HG03575 (cell line): Measurements from ENCODE around the gene HLA-DQA1.
"Not testable (repeated sequence)": the region's sequence is repeated elsewhere in the genome, so short reads cannot be mapped to it uniquely, and the experiment has no call there.

Experiments used
- ATAC-seq: cut with Tn5 transposase; IDR thresholded peaks from one replicate; pipeline ENCODE4 v1.9.1; 2021; ENCODE audit not compliant: unreplicated experiment, insufficient number of reproducible peaks, low FRiP score; ENCODE audit errors: extremely low read depth

Gene HLA-DQA1

DNA sequence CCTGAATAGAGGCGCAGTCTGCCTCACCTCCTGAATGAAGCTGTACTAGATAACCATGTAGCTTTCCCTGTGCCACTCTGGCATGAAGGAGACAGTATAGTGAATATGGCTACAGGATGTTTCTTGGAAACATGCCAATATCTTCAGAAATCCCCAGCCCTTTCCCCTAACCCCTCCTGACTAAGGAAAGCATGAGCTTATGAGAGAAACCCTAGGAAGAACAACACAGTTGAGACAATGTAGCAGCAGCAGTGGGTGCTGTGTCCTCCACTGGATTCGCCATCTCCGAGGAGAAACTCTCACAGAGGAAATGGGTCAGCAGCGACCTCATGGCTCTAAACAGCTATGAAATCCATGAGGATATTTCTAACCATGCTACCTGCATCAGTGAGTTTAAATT is 6.7 kb downstream of the HLA-DQA1 start:
- no peak for ATAC-seq

DNA sequence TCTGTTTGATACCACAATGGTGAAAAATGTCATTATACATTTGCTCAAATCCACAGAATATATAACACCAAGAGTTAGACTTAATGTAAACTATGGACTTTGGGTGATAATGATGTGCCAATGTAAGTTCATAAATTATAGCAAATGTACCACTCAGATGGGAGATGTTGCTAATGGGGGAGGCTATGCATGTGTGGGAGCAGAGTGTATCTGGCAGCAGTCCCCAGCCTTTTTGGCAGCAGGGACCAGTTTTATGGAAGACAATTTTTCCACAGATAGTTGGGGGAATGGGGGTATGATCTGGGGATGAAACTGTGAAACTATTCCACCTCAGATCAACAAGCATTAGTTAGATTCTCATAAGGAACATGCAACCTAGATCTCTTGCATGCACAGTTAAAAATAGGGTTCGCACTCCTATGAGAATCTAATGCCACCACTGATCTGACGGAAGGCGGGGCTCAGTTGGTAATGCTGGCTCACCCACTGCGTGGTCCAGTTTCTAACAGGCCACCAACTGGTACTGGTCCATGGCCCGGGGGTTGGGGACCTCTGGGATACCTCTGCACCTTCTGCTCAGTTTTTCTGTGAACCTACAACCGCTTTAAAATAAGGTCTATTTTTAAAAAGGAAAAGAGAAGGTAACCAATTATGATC is 8.0 kb downstream of the HLA-DQA1 start:
- no peak for ATAC-seq

DNA sequence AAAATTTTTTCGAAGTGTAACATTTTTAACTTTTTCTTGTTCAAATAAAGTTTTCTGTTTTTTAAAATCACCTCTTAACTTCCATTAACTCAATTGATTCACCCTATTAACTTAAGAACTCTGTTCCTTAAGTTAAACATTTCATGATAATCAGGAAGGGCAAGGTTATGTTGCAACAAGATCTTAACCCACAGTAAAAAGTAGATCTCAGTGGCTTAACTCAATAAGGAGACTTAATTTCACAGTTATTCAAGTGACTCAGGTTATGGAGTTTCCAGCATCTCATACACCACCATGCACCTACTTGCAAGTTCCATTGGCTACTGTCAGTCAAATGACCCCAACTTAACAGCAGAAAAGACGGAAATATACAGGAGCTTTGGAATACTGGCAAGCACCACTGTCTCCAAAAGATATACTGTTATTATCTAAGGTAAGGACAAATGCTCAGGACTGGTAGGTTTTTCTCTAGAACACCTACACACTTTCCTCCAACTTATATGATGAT is 18.1 kb downstream of the HLA-DQA1 start:
- ATAC-seq, result no peak

DNA sequence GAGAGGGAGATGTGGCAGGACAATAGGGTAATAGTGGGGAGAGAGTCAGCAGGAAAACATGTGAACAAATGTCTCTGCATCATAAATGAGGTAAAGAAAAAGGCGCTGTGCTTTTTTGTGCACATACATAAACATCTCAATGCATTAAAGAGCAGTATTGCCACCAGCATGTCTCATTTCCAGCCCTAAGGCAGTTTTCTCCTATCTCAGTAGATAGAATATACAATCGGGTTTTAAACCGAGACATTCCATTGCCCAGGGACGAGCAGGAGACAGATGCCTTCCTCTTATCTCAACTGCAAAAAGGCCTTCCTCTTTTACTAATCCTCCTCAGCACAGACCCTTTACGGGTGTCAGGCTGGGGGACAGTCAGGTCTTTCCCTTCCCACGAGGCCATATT is 20.1 kb downstream of the HLA-DQA1 start:
- ATAC-seq, result not testable (repeated sequence)

DNA sequence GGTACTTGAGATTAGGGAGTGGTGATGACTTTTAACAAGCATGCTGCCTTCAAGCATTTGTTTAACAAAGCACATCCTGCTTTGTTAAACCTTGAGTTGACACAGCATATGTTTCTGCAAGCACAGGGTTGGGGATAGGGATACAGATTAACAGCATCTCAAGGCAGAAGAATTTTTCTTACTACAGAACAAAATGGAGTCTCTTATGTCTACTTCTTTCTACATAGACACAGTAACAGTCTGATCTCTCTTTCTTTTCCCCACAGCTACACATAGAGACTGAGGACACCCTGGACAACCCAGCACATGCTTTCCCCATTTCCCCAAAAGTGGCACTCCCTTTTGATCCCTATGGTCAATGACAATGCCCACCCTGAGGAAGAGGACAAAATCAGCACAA is 20.6 kb downstream of the HLA-DQA1 start:
- ATAC-seq, result not testable (repeated sequence)

DNA sequence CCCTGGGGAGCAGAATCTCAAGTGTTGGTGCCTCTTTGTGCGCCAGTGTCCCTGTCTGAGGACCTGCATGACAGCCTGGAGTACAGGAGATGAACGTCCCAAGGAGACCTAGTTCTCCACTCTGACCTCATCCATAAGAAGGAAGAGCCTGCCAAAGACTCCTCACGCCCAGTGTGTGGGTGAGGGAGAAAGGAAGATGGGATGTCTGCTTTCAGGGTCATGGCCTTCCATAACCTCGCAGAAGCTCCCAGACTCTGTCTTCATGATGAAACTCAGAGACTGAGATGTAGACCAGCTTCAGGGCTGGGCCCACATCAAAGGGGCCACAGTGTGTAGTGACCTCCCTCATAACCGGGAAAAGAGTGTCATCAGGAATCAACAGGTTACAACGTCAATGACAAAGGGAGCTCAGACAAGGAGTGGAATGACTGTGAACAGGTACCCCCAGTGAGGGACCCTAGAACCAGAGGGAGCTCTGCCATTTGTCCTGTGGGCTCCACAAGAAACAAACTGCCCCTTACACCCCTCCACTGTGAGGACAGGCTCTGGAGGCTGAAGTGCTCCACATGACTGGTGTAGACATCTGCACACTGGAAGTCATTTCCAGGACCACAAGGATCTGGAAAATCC is 21.2 kb downstream of the HLA-DQA1 start:
- no peak for ATAC-seq

DNA sequence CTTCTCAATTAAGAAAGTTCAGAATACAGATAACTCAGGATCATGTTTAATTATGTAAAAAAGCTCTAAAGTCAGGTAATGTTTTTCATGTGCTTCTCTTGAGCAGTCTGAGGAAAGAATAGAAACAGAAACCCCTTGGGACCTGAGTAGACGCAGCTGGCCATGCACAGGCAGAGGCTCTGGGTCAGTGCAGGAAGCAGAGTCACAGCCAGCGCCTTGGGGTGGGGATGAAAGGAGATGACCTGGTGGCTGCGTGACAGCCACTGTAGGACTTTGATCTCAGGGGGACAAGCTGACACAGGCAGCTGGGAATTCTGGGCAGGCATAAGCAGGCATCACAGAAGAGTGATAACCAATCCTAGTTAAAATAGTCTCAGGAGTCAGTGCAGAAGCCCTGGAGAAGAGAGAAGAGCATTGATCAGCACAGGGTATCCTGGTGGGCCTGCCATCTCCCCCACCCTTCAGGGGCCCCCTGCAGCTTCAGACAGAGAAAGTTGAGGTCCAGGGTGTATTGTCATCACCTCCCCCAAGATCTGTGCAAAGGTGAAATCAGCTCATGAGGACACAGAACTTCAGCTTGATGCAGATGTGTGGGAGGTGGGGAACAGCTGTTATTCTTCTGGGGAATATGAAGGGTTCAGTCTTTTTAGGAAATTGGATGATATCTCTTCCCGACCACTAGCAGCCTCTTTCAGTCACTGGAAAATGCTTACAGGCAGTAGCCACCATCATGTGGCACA is 22.8 kb downstream of the HLA-DQA1 start:
- no peak for ATAC-seq

DNA sequence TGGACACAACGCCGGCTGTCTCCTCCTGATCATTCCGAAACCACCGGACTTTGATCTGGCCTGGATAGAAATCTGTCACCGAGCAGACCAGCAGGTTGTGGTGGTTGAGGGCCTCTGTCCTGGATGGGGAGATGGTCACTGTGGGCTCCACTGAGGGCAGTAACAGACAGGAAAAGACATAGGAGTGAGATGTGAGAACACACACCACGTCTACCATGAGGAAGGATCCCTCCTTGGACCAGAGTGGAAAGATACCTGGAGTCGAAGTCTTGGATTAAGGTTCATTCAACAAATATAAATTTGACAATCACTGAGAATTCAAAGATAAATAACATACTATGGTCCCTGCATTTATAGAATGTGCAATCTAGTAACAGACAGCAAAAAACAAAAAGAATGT is 24.9 kb downstream of the HLA-DQA1 start:
- no peak for ATAC-seq

DNA sequence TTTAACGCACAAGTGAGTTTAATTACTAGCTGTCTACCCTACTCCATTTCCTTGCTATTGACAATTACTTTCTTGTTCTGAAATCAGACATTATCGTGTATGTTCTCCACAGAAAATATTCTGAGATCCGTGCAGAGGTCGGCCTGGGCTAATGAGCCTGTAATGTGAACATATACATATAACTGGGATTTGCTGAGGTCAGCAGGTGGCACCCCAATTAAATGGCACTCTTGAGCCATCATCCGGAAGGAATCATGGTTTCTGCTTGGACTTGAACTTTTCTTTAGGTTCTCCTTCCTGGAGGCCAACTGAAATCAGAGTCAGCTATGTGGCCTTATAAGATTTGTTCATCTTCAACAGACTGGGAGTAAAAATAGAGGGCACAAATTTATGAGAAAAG is 25.6 kb downstream of the HLA-DQA1 start:
- no peak for ATAC-seq

DNA sequence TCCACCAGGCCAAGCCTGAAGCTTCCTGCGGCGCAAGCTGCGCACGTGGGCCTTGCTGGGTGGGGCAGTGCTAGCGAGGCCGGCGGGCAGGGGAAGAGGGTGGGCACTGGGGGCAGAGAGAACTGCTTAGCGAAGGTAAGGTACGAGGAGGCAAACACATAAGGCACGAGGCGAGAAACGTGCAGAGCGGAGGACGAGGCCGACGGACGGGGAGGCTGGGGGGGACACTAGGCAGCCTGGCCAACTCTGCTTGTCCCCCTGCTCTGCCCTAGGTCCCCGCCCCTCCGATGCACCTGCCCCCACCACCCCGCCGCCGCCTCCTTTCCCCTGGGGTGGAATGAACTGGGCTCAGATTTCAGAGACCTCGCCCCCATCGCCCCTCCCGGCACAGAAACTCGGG is 27.1 kb downstream of the HLA-DQA1 start:
- no peak for ATAC-seq

DNA sequence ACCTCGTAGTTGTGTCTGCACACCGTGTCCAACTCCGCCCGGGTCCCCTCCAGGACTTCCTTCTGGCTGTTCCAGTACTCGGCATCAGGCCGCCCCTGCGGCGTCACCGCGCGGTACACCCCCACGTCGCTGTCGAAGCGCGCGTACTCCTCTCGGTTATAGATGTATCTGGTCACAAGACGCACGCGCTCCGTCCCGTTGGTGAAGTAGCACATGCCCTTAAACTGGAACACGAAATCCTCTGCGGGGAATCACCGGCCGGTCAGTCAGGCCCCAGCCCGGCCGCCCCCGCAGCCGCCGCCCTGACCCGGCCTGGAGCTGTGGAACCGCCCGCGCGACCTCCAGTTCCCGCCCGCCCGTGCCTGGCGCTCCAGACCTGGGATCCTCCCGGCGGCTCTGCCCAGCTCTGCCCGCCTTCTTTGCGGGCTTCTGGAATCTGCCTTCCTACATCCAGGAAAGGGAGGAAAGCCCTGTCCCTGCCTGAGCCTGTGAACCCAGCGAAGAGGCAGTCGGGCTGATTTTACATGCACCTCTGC is 27.7 kb downstream of the HLA-DQA1 start:
- ATAC-seq, result no peak

DNA sequence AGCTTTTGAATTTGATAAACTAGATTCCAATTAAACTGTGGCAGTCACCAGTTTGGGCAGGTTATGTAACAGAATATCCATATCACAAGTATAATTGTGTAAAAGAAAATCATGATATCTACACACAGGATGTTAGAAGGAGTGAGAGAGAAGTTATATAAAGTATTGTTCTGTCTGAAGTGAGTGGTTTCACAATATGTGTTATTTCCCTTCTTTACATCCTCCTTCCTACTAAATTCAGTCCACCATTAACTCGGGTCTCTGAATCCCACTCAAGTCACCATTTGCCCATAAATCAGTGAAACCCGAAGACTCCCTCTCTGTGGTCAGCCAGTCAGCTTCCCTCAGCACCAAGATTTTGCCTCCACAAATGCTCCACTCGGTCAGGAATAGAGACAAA is 28.5 kb downstream of the HLA-DQA1 start:
- no peak for ATAC-seq

DNA sequence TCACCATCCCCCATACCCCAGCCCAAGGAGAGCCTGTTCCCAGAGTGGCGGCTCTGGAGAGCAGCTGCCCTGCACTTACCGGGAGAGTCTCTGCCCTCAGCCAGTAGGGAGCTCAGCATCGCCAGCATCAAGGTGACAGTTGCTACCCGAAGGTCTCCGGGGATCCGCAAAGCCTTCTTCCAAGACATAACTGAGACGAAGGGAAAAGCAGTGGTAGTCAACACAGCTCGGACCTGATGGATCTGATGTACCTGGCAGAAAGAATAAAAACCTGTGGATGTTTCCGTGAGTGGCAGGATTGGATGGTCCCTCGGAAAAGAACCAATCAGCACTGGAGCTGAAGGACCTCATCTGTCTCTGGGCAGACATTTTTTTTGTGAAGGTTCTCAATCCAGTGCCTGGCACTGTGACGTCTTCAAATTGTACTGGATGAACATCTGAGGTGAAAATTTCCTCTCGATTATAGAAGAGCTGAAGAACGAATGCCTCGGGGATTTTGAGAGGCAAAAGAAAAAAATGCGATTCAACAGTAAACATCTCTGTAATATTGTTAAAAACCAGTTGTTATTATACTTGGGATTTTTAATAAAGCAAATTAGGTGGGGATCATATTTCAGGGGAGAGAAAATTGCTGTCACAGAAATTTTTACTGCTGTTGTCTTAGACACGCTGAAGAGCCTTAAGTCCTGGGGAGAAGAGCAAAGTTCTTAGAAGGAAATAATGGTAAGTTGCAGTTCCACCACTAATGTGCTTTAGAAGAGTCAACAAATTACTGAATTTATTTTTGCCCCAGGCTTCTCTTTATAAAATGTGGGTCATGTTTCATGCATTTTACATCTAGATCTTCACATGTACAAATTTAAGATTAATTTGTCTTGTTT is 29.5 kb downstream of the HLA-DQA1 start, which contains the start of gene HLA-DQB1:
Gene HLA-DQB1, minus strand, starts transcription at position 238 of the 881 bp plus-strand sequence. Its CDS starts 50 bp downstream, at position 188.
- no peak for ATAC-seq

DNA sequence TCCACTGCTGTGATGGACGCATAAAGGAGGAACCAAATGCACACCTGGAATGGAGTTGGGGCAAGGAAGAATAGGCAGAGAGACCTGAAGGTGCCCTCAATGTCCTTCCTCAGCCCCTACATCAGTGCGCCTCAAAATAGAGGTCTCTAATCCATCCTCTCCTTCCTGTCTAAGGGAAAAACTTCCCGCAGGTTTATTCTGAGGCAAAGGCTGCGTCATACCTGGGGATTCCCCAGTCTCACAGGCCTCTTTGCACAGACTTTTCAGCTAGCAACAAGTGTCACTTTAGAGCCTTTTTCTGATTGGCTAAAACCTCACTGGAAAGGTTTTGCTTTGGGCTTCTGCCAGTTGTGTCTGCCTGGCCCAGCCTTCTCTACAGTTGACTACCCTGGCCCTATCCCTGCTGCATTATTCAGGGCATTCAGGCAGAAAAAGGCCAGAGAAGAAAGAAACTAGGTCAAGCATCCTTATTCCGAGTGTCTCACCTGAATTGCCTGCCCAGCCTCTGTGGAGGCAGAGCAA is 31.1 kb downstream of the HLA-DQA1 start:
- peak; percentile 61 for ATAC-seq

DNA sequence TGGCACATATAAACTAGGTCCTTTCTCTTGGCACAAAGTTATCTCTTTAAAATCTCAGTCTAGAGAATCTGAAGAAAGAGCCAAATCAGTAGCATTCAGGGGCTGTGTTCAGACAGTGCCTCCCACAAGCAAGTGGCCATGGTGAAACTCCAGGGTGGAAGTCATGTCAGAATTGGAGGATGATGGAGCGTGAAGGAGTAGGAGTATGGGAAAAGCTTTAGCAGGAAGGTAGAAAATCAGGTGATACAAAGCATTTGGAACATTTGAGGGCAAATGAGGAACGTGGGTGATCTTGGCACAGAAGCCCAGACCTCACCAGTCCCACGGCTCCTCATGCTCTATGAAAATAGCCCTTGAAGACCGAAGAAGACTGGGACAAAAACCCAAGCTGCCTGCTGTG is 32.0 kb downstream of the HLA-DQA1 start:
- ATAC-seq, result no peak

DNA sequence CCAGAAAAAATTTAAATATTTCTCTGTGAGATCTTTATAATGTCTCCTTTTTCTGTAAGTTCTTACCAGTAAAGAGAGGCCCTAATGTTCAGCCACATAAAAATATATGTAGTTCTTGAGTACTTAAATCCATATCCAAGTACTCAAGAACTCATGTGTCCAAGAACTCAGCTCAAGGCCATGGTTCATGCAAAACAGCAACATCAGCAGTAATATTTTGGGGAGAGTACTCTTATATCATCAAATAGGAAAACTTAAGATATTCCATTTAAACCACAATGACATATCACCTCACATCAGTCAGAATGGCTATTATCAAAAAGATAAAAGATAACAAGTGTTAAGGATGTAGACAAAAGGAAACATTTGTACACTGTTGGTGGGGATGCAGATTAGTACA is 32.7 kb downstream of the HLA-DQA1 start:
- no peak for ATAC-seq

DNA sequence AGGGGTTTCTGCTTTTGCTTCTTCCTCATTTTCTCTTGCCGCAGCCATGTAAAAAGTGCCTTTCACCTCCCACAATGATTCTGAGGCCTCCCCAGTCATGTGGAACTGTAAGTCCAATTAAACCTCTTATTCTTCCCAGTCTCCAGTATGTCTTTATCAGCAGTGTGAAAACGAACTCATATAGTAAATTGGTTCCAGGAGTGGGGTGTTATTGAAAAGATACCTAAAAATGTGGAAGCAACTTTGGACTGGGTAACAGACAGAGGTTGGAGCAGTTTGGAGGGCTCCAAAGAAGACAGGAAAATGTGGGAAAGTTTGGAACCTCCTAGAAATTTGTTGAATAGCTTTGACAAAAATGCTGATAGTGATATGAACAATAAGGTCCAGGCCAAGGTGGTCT is 34.7 kb downstream of the HLA-DQA1 start:
- ATAC-seq, result not testable (repeated sequence)

DNA sequence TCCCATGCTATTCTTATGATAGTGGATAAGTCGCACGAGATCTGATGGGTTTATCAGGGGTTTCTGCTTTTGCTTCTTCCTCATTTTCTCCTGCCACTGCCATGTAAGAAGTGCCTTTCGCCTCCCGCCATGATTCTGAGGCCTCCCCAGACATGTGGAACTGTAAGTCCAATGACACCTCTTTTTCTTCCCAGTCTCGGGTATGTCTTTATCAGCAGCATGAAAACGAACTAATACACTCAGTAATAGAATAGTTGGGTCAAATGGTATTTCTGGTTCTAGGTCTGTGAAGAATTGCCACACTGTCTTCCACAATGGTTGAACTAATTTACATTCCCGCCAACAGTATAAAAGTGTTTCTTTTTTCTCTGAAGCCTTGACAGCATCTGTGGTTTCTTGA is 36.9 kb downstream of the HLA-DQA1 start:
- ATAC-seq, result not testable (repeated sequence)

DNA sequence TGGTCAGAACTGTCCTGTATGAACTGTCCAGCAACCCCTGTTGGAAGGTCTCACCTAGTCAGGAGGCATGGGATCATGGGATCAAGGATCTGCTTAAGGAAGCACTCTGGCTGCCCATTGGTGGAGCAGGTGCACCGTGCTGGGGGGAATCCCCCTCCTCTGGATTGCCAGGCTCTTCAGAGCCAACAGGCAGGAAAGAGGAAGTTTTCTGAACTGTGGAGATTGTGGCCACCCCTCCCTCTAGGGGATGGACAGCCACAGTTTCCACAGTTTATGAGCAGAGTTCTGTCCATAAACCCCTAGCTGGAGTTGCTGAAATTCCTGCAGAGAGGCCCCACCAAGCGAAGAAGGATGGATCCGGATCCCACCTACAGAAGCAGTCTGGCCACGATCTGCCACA is 42.3 kb downstream of the HLA-DQA1 start:
- no peak for ATAC-seq
